Measurements from ENCODE around the gene UPF1.

Gene UPF1

GRCh38 chr19:18868380-18869022 is 36.7 kb downstream of the UPF1 start:
- Histone ChIP-seq H3K4me1 (peaks cover 6% of the 10 kb centered on the region; the same call in 1 of the 2 replicates), H3K4me3 (ENCODE audit: low read depth, low read length) (no peak overlapping the region), H3K27me3 (no peaks in the 10 kb centered on the region), H3K9me3 (no peaks in the 10 kb centered on the region), H3K36me3 (peaks cover 43% of the 10 kb centered on the region)
- no peak for DNase-seq
- TF ChIP-seq CTCF (IDR thresholded peaks at IDR 0.05; ENCODE audit: low read depth, low read length) = no peak

- DNase-seq = no peak
- Histone ChIP-seq H3K4me1 (peaks cover 6% of the 10 kb centered on the region; the same call in 1 of the 2 replicates), H3K9me3 (no peaks in the 10 kb centered on the region), H3K27me3 (no peaks in the 10 kb centered on the region), H3K4me3 (ENCODE audit: low read depth, low read length) (no peak overlapping the region), H3K36me3 (peaks cover 39% of the 10 kb centered on the region)
- TF ChIP-seq CTCF (IDR thresholded peaks at IDR 0.05; ENCODE audit: low read depth, low read length) = no peak
Measured at GRCh38 chr19:18869023-18869618, 37.4 kb downstream of the UPF1 start.

GRCh38 chr19:18869781-18870530 is 38.2 kb downstream of the UPF1 start:
- no peak for TF ChIP-seq CTCF (IDR thresholded peaks at IDR 0.05; ENCODE audit: low read depth, low read length)
- Histone ChIP-seq H3K9me3 (no peaks in the 10 kb centered on the region), H3K36me3 (peaks cover 36% of the 10 kb centered on the region), H3K4me1 (peaks cover 6% of the 10 kb centered on the region; the same call in 1 of the 2 replicates), H3K4me3 (ENCODE audit: low read depth, low read length) (no peak overlapping the region), H3K27me3 (no peaks in the 10 kb centered on the region)
- no peak for DNase-seq

DNA sequence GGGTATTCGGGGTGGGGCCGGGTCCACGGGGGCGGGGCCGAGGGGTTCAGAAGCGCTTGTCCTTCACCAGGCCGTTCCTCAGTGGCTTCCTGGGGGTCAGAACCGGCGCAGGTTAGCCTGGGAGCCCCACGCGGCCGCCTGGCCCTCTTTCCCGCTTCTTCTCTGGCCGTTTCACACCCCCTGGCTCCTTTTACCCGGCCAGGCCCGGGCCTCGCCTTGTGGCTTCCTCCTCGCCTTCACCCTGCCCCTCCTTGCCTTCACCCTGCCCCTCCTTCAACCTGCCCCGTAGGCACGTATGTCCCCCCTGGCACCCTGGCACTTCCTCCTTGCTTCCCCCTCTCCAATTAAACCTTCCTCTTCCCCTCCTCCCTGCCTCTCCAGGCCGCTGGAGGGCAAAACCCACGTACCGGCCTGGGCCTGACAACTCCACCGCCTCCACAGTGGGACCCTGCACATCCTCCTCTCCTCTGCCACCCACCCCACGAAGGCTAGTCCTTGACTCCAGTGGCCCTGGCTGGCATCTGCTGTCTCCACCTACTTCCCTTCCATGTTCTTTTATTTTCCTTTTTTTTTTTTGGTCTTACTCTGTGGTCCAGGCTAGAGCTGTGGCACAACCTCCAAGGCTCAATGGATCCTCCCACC is 38.9 kb downstream of the UPF1 start:
- Histone ChIP-seq H3K4me3 (ENCODE audit: low read depth, low read length) (no peak overlapping the region), H3K27me3 (no peaks in the 10 kb centered on the region), H3K9me3 (no peaks in the 10 kb centered on the region), H3K4me1 (peaks cover 6% of the 10 kb centered on the region; the same call in 1 of the 2 replicates), H3K36me3 (peaks cover 32% of the 10 kb centered on the region)
- no peak for DNase-seq
- TF ChIP-seq CTCF (IDR thresholded peaks at IDR 0.05; ENCODE audit: low read depth, low read length) = no peak

- H3K27me3 ChIP-seq = no peaks in the 10 kb centered on the region
- TF ChIP-seq CTCF (IDR thresholded peaks at IDR 0.05; ENCODE audit: low read depth, low read length) = no peak
- H3K4me1 ChIP-seq = 0 out of 2 replicates have a peak, but pooled peaks cover 2% of the 10 kb centered on the region
- no peak overlapping the region for H3K4me3 ChIP-seq (ENCODE audit: low read depth, low read length)
- no peak for DNase-seq
- H3K36me3 ChIP-seq = peaks cover 23% of the 10 kb centered on the region
- no peaks in the 10 kb centered on the region for H3K9me3 ChIP-seq
Measured at GRCh38 chr19:18871543-18871942, 39.8 kb downstream of the UPF1 start.

Measured in BE2C (cell line).